ENCODE data around the gene HTR6.

Gene HTR6

DNA sequence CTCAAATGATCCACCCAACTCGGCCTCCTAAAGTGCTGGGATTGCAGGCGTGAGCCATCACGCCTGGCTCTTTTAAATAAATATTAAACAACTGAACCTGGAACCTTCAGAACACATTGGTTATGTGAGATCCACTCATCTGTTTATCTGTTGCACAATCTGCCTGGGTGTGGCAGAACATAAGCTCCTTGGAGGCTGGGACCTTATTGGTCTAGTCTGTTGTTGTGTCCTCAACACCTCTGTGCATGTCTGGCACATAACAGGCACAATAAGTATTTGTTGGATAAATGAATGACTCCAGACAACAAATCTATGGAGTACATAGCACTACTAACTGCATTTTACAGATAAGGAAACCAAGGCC is 24.7 kb upstream of the HTR6 start:
- DNase-seq = no peak

GRCh38 chr1:19640363-19641316 is 24.0 kb upstream of the HTR6 start:
- no peak for DNase-seq

DNA sequence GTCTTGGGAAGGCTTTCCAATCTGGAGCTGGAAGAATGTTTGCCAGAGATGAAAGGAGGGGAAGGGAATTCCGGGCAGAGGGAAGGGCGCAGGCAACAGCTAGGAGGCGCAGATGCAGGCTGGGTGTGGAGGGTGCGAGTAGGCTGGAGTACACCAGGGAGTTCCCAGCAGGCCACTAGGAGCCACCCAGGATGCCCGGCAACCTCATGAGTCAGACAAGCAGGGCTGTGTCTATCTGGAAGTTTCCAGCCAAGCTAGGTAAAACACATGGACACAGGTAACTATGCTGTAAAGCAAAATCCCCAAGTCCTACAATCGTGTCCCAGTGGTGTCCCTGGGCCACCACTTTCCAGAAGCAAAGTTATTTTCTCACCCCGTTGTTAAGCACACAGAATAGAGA is 21.6 kb upstream of the HTR6 start:
- no peak for DNase-seq

GRCh38 chr1:19643602-19644394 is 20.9 kb upstream of the HTR6 start, which contains the start of gene NBL1:
Gene NBL1, plus strand, starts transcription at chr1:19644311. Its CDS starts 10,720 bp downstream, at chr1:19655031.
- DNase-seq = peak; percentile 51

DNA sequence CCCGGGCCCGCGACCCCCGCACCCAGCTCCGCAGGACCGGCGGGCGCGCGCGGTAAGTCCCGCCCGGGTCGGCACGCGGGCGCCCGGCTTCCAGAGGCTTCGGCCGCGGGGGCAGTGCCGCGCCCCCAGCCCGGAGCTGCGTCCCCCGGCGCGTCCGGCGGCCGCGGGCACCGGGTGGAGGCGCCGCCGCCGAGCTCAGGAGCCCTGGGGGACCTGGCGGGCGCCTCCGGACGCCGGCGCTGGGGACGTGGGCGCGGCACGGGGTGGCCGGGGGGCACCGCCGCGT is 20.3 kb upstream of the HTR6 start:
- no peak for DNase-seq

DNA sequence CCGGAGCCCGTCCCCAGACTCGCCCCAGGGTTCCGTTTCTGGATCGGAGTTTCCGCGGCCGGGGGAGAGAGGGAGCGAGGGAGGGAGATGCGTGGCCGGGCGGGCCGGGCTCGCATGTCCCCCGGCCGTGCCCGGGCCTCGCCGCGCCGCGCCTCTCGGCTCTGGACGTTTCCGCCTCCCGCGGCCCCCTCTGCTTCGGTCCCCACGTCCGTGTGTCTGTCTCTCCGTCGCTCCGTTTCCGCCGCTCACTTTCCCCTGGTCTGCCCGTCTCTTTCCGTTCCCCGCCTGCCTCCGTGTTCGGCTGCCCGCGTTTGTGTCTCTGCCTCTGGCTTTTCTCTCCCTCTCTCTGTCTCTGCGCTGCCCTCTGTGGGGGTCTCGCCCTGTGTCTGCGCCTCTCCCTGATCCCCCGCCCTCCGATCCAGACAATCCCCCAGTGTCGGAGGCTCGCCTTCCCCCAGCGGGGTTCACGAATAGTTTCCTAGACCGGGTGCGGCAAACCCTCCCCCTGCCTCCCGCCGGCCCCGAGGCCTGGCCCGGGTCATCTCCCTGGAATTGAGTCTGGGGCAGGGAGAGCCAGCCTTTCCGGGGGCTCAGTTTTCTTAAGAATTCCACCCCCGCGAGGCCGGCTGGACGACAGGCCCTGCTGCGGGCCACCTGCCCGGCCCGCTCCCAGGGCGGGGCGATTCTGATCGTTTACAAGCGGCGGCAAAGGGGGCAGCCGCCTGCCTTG is 19.8 kb upstream of the HTR6 start:
- peak; percentile 54 for DNase-seq

DNA sequence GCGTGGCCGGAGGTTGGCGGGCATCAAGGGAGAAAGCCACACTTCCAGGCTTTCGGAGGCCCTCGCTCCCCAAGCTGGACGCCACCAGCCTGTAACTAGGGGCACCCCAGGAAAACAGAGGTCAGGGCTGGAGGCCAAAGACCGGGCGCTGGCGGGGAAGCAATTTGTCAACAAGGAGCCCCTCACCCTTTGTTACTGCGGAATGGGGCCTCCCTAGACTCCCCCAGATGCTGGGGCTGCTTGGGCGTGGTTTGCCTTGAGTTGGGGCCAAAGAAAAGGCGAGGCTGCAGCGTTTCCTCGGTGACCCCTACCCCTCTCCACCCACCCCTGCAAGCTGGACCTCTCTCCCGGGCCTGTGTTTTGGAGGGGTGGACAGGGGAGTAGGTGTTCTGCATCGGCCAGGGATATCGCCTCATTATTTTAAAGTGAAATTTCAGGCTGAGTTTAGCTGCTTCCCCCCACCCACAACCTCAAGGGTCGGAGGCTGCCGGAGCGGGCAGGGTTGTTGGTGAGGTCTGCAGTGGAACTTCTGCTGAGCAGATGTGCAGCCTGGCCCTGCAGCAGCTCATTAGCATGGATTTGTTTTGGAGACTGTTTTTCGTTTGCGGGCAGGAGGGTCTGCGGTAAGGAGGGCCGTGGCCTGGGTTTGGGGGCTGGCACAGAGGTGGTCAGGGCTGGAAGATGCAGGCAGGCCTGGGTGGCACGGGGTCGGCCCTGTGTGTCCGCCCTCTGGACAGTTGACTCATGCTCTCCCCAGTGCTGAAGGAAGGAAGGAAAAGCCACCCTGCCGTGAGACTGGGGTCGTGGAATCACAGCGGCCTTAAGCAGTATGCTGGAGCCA is 19.0 kb upstream of the HTR6 start:
- no peak for DNase-seq

- no peak for DNase-seq
Observed at GRCh38 chr1:19646377-19647319, 18.0 kb upstream of the HTR6 start.

GRCh38 chr1:19647643-19648042 is 17.0 kb upstream of the HTR6 start:
- DNase-seq = no peak

GRCh38 chr1:19648239-19648638 is 16.4 kb upstream of the HTR6 start:
- DNase-seq = no peak

- no peak for DNase-seq
Observed at GRCh38 chr1:19648689-19649088, 16.0 kb upstream of the HTR6 start.

DNA sequence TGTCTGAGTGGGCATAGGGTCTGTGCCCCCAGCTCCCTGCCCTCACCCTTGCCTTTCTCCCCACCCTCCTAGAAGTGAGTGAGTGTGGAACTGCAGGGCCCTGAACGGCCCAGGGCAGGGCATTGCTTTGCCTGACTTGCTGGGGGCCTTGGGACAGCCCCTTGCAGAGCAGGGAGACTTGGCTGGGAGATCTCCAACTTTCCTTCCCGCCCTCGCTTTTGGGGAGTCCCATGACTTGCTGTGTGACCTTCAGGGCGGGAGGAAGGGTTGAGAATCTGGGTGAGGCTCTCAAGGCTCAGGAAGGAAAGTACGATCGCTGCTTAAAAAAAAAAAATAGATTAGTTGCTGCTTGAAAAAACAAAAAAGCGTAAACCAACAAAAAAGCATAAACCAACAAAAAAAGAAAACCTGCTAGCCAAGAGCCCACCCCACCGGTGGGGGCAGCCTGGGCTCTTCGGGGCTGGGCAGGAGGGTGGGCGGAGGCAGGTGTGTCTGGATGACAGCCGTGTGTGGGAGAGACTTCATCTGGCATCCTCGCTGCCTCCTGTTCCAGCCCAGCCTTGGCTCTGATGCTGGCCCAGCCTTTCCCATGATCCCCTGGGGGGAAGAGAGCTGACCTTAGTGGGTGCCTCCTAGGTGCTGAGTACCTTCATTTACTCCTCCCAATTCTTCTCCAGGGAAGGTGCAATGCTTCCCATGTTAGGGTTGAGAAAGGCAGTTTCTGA is 14.1 kb upstream of the HTR6 start:
- DNase-seq = no peak

DNA sequence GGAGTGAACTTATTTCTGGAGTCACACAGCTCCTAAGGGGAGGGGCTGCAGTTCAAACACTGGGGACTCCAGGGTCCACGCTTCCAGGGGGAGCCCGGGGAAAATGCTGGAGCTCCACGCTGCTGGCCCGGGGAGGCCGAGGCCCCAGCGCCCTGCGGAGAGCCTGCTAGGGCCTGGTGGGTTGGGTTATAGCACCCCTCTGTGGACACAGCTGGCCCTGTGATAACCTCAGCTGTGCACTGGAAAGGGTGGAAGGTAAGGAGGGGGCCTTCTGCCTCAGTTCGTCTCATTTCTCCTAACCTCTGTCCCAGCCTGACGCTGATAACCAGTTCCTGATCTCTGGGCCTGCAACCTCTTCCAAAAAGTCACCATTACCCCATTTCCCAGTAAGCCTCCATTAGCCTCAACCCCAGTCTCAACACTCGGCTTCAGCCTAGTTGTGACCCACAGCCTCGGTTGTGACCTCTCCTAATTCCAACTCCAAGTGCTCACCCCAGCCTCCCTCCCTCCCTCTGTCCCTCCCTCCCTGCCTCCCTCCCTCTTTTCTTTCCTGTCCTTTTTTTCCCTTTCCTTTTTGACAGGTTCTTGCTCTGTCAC is 13.4 kb upstream of the HTR6 start:
- peak; percentile 46 for DNase-seq

DNA sequence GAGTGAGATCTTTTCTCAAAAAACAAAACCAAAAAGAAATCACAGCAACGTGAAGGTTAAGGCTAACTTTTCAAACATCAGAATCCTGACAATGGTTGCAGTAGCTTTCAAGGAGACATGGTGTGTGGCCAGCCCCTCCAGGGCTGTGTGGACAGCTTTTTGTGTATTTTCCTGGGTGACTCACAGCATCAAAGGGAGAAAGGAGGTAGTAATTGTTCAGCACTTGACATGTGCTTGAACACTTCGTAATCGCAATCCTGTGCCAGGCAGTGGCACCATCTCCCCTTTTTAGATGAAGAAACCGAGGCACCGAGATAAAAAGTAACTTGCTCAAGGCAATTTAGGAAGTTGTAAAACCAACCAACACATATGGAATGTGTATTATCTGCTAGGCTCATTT is 10.3 kb upstream of the HTR6 start:
- no peak for DNase-seq

DNA sequence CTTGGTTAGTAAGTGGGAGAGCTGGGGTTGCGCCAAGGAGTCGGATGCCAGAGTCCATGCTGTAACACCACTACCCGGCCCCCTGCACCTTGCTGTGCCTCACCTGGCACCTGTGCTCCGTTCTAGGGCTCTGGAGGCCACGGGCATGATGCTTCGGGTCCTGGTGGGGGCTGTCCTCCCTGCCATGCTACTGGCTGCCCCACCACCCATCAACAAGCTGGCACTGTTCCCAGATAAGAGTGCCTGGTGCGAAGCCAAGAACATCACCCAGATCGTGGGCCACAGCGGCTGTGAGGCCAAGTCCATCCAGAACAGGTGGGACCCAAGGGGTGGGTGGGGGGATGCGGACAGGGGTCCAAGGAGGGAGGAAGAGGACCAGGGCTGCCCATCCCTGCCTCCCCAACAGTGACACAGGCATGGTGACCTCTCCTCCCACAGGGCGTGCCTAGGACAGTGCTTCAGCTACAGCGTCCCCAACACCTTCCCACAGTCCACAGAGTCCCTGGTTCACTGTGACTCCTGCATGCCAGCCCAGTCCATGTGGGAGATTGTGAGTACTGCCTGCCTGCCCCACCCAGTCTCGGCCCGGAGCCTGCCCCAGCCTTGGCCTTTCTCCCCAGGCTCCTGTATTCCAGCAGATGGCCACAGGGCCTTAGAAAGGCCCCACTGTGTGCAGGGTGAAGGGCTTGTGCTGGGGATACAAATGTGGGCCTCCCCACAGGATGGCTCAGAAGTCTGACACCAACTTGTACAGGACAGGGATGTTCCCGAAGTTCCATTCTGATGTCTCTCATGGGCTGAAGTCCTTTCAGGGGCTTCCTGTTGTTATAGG is 9.6 kb upstream of the HTR6 start:
- DNase-seq = no peak

DNA sequence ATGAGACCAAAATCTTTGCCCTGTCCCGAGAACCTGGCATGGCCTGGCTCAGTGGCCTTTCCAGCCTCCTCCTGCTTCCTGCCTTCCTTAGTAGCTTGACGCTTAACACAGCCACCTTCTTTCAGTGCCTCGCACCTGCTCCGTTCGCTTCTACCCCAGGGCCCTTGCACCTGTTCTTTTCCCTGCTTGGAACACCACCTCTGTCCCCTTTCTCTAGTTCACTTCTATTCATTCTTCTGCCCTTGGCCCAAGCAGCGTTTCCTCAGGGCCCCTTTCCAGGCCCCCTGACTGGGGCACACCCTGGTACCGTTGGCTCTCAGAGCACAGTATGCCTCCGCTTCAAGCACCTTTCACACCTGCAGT is 9.0 kb upstream of the HTR6 start:
- DNase-seq = no peak

DNA sequence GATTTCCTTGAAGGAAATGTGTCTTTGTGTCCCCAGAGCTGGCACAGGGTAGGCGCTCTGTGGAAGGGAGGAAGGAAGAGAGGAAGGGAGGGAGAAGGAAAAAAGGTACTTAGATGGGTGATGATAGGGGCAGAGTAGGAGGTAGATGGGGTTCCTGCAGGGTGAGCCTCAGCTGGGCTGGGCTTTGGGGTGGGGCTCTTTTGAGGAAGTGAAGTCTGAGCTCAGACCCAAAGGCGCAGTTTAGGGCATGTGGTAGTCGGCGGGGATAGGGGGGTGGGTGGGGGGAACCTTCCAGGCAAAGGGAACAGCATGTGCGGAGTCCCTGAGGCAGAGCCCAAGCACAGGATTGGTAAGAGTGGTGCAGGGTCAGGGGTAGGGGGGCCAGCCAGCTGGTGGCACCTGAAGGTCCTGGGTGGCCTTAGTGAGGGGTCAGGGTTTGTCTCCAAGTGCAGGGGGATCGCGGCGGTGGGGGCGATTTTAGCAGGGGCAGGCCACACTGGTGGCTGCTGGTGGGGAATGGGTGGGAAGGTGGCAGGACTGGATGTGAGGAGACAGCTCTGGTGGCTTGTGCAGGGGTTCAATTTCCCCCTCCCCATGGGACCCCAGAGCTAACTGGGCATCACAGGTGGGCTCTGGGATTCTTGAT is 8.4 kb upstream of the HTR6 start:
- no peak for DNase-seq

GRCh38 chr1:19656780-19657466 is 7.8 kb upstream of the HTR6 start:
- no peak for DNase-seq

Measured in stimulated activated CD4-positive, alpha-beta T cell treated with anti-CD3 and anti-CD28 coated beads, Interleukin-1b, Interleukin-23, amount 100 ng/mL, for 48 hours (primary cell).